Urinary bladder (tissue), 4 donors: ENCODE measurements around the gene HEY2. TPM values are rescaled to one million over a fixed set of nuclear protein-coding genes. Genes with fewer than 3 reads are reported as not detected.
"Not testable (repeated sequence)": the region's sequence is repeated elsewhere in the genome, so short reads cannot be mapped to it uniquely, and the experiment has no call there.

Source experiments
- DNase-seq: peaks from one replicate; pipeline ENCODE4 v3.0.0-alpha.2; 2015; ENCODE audit errors: extremely low spot score
- H3K27ac ChIP-seq: one replicate; pipeline ENCODE4 v1.5.1; 2013; ENCODE audit warnings: low read depth, mild to moderate bottlenecking, moderate library complexity
- H3K36me3 ChIP-seq: one replicate; pipeline ENCODE4 v1.6.1; 2013; ENCODE audit warnings: mild to moderate bottlenecking, moderate library complexity; ENCODE audit not compliant: insufficient read depth
- H3K4me1 ChIP-seq: one replicate; pipeline ENCODE4 v1.6.1; 2013; ENCODE audit warnings: mild to moderate bottlenecking, moderate library complexity; ENCODE audit not compliant: insufficient read depth
- H3K4me3 ChIP-seq: one replicate; pipeline ENCODE4 v1.5.1; 2013; ENCODE audit warnings: low read depth, low read length
- WGBS: extraction: QIAGEN DNeasy Blood & Tissue Kit; methylation state at CpG from one replicate; pipeline ENCODE4 v1.1.7; 2013; 5-methylcytosine and 5-hydroxymethylcytosine counted together
- polyA plus RNA-seq: library from polyadenylated mRNA; stranded (reverse); fragments of 200-250 nt; gene quantifications from one replicate; pipeline ENCODE4 v1.2.3, GENCODE V29; 2013
- total RNA-seq: library from RNA; depleted of rRNA; stranded (reverse); fragments of >200 nt; gene quantifications from one replicate; pipeline ENCODE4 v1.2.3, GENCODE V29; 2014
- donor health status: healthy with polysubstance abuse.
- donor health status: healthy.

The HEY2 gene
- total RNA-seq (5.6 TPM), polyA plus RNA-seq (3.0 TPM)

GRCh38 chr6:125749173-125749864, at the start of gene HEY2:
Gene HEY2 (plus strand): TSS chr6:125749632. CDS start chr6:125749777, 145 bp downstream.
- under 1% methylated on average over 95 of the region's 95 CpGs for WGBS
- Histone ChIP-seq H3K4me3 (peak within 1 kb of the TSS; percentile 76), H3K36me3 (no peaks in the 10 kb centered on the region), H3K4me1 (no peaks in the 10 kb centered on the region), H3K27ac (no peak within 1 kb of the TSS)
- DNase-seq: no peak

- WGBS: 73% methylated on average over 3 of the region's 3 CpGs
- no peak overlapping the region for H3K4me3 ChIP-seq
- no peaks in the 10 kb centered on the region for H3K36me3 ChIP-seq
- DNase-seq: no peak
- H3K27ac ChIP-seq: no peak overlapping the region
- no peaks in the 10 kb centered on the region for H3K4me1 ChIP-seq
Measured at GRCh38 chr6:125700581-125701353, 48.7 kb upstream of the HEY2 start.

- DNase-seq: no peak
- WGBS: 66% methylated on average over 1 of the region's 1 CpG
- Histone ChIP-seq H3K4me3 (no peak overlapping the region), H3K27ac (no peak overlapping the region), H3K4me1 (no peaks in the 10 kb centered on the region), H3K36me3 (no peaks in the 10 kb centered on the region)
Measured at GRCh38 chr6:125701354-125701668, 48.1 kb upstream of the HEY2 start.

- H3K36me3 ChIP-seq, H3K4me1 ChIP-seq, H3K27ac ChIP-seq, DNase-seq, H3K4me3 ChIP-seq: not testable (repeated sequence)
- 74% methylated on average over 5 of the region's 5 CpGs for WGBS
Measured at GRCh38 chr6:125703882-125704281, 45.5 kb upstream of the HEY2 start.

- Histone ChIP-seq H3K27ac (no peak overlapping the region), H3K4me1 (no peaks in the 10 kb centered on the region), H3K4me3 (no peak overlapping the region), H3K36me3 (no peaks in the 10 kb centered on the region)
- DNase-seq: no peak
- WGBS: 82% methylated on average over 4 of the region's 4 CpGs
Measured at GRCh38 chr6:125707615-125708243, 41.7 kb upstream of the HEY2 start.

- WGBS: 85% methylated on average over 4 of the region's 4 CpGs
Measured at GRCh38 chr6:125711013-125711675, 38.3 kb upstream of the HEY2 start.

GRCh38 chr6:125714441-125715090, 34.9 kb upstream of the HEY2 start:
- Histone ChIP-seq H3K4me1 (no peaks in the 10 kb centered on the region), H3K27ac (no peak overlapping the region), H3K36me3 (no peaks in the 10 kb centered on the region), H3K4me3 (no peak overlapping the region)
- WGBS: 69% methylated on average over 2 of the region's 2 CpGs
- DNase-seq: no peak

More at GRCh38 chr6:125711013-125711675, 38.3 kb upstream of the HEY2 start:
- Histone ChIP-seq H3K4me3 (no peak overlapping the region), H3K36me3 (no peaks in the 10 kb centered on the region), H3K27ac (no peak overlapping the region), H3K4me1 (no peaks in the 10 kb centered on the region)
- no peak for DNase-seq

- no peak for DNase-seq
- H3K4me1 ChIP-seq: no peaks in the 10 kb centered on the region
- no peaks in the 10 kb centered on the region for H3K36me3 ChIP-seq
- no peak overlapping the region for H3K27ac ChIP-seq
- no peak overlapping the region for H3K4me3 ChIP-seq
- WGBS: 44% methylated on average over 2 of the region's 2 CpGs
Measured at GRCh38 chr6:125717120-125717731, 32.2 kb upstream of the HEY2 start.

GRCh38 chr6:125718109-125718508, 31.3 kb upstream of the HEY2 start:
- no peaks in the 10 kb centered on the region for H3K4me1 ChIP-seq
- no peak overlapping the region for H3K27ac ChIP-seq
- no peak overlapping the region for H3K4me3 ChIP-seq
- DNase-seq: no peak
- 76% methylated on average over 2 of the region's 2 CpGs for WGBS
- H3K36me3 ChIP-seq: no peaks in the 10 kb centered on the region

- no peak overlapping the region for H3K27ac ChIP-seq
- H3K36me3 ChIP-seq: no peaks in the 10 kb centered on the region
- no peak for DNase-seq
- H3K4me3 ChIP-seq: no peak overlapping the region
- no peaks in the 10 kb centered on the region for H3K4me1 ChIP-seq
Measured at GRCh38 chr6:125722886-125723285, 26.5 kb upstream of the HEY2 start.

- no peak overlapping the region for H3K4me3 ChIP-seq
- no peak for DNase-seq
- H3K4me1 ChIP-seq: no peaks in the 10 kb centered on the region
- H3K36me3 ChIP-seq: no peaks in the 10 kb centered on the region
- no peak overlapping the region for H3K27ac ChIP-seq
Measured at GRCh38 chr6:125727216-125727615, 22.2 kb upstream of the HEY2 start.

- WGBS: 77% methylated on average over 1 of the region's 1 CpG
- DNase-seq: no peak
- no peak overlapping the region for H3K4me3 ChIP-seq
- H3K27ac ChIP-seq: no peak overlapping the region
- H3K4me1 ChIP-seq: no peaks in the 10 kb centered on the region
- no peaks in the 10 kb centered on the region for H3K36me3 ChIP-seq
Measured at GRCh38 chr6:125728739-125729138, 20.7 kb upstream of the HEY2 start.

- Histone ChIP-seq H3K36me3 (no peaks in the 10 kb centered on the region), H3K4me1 (no peaks in the 10 kb centered on the region), H3K4me3 (no peak overlapping the region), H3K27ac (no peak overlapping the region)
- 87% methylated on average over 2 of the region's 2 CpGs for WGBS
- no peak for DNase-seq
Measured at GRCh38 chr6:125729983-125730382, 19.4 kb upstream of the HEY2 start.
